Breast epithelium (tissue), 4 donors: Measurements from ENCODE around the gene UBE2H. TPM values are rescaled to one million over a fixed set of nuclear protein-coding genes. Genes with fewer than 3 reads are reported as not detected.

Experiments
- DNase-seq, 2 donors: peaks; one replicate each; pipeline ENCODE4 v3.0.0-alpha.2; 2019; ENCODE audit warnings: low spot score in 2 of 2
- H3K27ac ChIP-seq, 2 donors: fragments of 200-600 bp; sonication (generic) in 1 of 2; one replicate each; pipeline ENCODE4 v1.5.1; 2016 to 2019; ENCODE audit warnings: mild to moderate bottlenecking in 1 of 2
- H3K27me3 ChIP-seq, 2 donors: fragments of 200-600 bp; sonication (generic) in 1 of 2; one replicate each; pipeline versions ENCODE4 v1.5.1 to v1.6.0; 2017 to 2019; ENCODE audit warnings: control low read depth in 1 of 2, mild to moderate bottlenecking in 1 of 2
- H3K36me3 ChIP-seq: fragments of 200-600 bp; one replicate; pipeline ENCODE4 v1.5.1; 2019
- H3K4me1 ChIP-seq, 2 donors: fragments of 200-600 bp; sonication (generic); one replicate each; pipeline ENCODE4 v1.5.1; 2016 to 2019; ENCODE audit warnings: control low read depth in 1 of 2
- H3K4me3 ChIP-seq, 3 donors: fragments of 200-600 bp; sonication (generic); 1 replicate in 2 of 3; 2 replicates in 1 of 3; pipeline ENCODE4 v1.5.1; 2016 to 2019; ENCODE audit warnings: mild to moderate bottlenecking in 3 of 3, moderate library complexity in 2 of 3
- H3K9me3 ChIP-seq, 2 donors: fragments of 200-600 bp; sonication (generic) in 1 of 2; one replicate each; pipeline ENCODE4 v1.5.1; 2016 to 2019; ENCODE audit warnings: control low read depth in 1 of 2
- CTCF ChIP-seq, 3 donors: fragments of 450-650 bp; IDR thresholded peaks; one replicate each; pipeline ENCODE4 v1.5.1; 2016 to 2017; ENCODE audit warnings: antibody characterized with exemption in 3 of 3, mild to moderate bottlenecking in 3 of 3, moderate library complexity in 3 of 3
- POLR2A ChIP-seq: fragments of 450-650 bp; IDR thresholded peaks from one replicate; pipeline ENCODE4 v1.6.1; 2016; ENCODE audit warnings: antibody characterized with exemption, mild to moderate bottlenecking, moderate library complexity
- POLR2AphosphoS5 ChIP-seq, 3 donors: sonication (generic); formaldehyde crosslinking; IDR thresholded peaks; one replicate each; pipeline ENCODE4 v1.6.1; 2017; ENCODE audit warnings: antibody characterized with exemption in 3 of 3
- intact Hi-C: fragments of 100-400 bp; cut with DNase I; formaldehyde crosslinking; loops from one replicate; pipeline ENCODE4 v1.15.1; 2023; ENCODE audit warnings: low total_unique reads
- total RNA-seq, 3 donors: library from RNA; depleted of rRNA; stranded (reverse); fragments of >200 nt; gene quantifications; one replicate each; pipeline ENCODE4 v1.1.0, GENCODE V29; 2016

The UBE2H gene
- total RNA-seq, 3 donors from 2014 or later: 81.8 to 124 (median 114) TPM

GRCh38 chr7:129874722-129875121, 78.0 kb downstream of the UBE2H start:
- intact Hi-C loops: no loop called here
- Histone ChIP-seq H3K4me1 (peaks cover 0 to 11% of the 10 kb centered on the region in 2 donors), H3K27ac (no peak overlapping the region), H3K4me3 (no peak overlapping the region), H3K36me3 (no peaks in the 10 kb centered on the region), H3K9me3 (no peaks in the 10 kb centered on the region), H3K27me3 (no peaks in the 10 kb centered on the region)
- no peak for TF ChIP-seq CTCF (IDR thresholded peaks at IDR 0.05)
- no peak for DNase-seq

- no peaks in the 10 kb centered on the region for H3K27me3 ChIP-seq
- H3K36me3 ChIP-seq: no peaks in the 10 kb centered on the region
- TF ChIP-seq POLR2AphosphoS5 (IDR thresholded peaks at IDR 0.05) (no peak), POLR2A (no peak), CTCF (IDR thresholded peaks at IDR 0.05) (no peak)
- H3K4me1 ChIP-seq: peaks cover 0 to under 1% of the 10 kb centered on the region in 2 donors
- intact Hi-C loops: no loop called here
- no peak for DNase-seq
- H3K9me3 ChIP-seq: no peaks in the 10 kb centered on the region
- no peak overlapping the region for H3K4me3 ChIP-seq
- H3K27ac ChIP-seq: no peak overlapping the region
Observed at GRCh38 chr7:129872054-129872453, 80.7 kb downstream of the UBE2H start.

GRCh38 chr7:129870668-129871067, 82.1 kb downstream of the UBE2H start:
- Histone ChIP-seq H3K9me3 (no peaks in the 10 kb centered on the region), H3K27me3 (no peaks in the 10 kb centered on the region), H3K4me1 (peaks cover 0 to 3% of the 10 kb centered on the region in 2 donors), H3K36me3 (no peaks in the 10 kb centered on the region), H3K4me3 (no peak overlapping the region), H3K27ac (no peak overlapping the region)
- no peak for TF ChIP-seq CTCF (IDR thresholded peaks at IDR 0.05)
- TF ChIP-seq POLR2A: no peak
- TF ChIP-seq POLR2AphosphoS5 (IDR thresholded peaks at IDR 0.05): no peak
- no peak for DNase-seq
- intact Hi-C loops: no loop called here

- no peaks in the 10 kb centered on the region for H3K36me3 ChIP-seq
- peaks cover 5 to 27% of the 10 kb centered on the region in 2 donors for H3K4me1 ChIP-seq
- intact Hi-C loops: no loop called here
- no peaks in the 10 kb centered on the region for H3K9me3 ChIP-seq
- DNase-seq: no peak
- no peaks in the 10 kb centered on the region for H3K27me3 ChIP-seq
- H3K4me3 ChIP-seq: no peak overlapping the region
- H3K27ac ChIP-seq: peak overlapping the region; percentile 12 to 78
- TF ChIP-seq CTCF (IDR thresholded peaks at IDR 0.05): no peak
- no peak for TF ChIP-seq POLR2AphosphoS5 (IDR thresholded peaks at IDR 0.05)
- no peak for TF ChIP-seq POLR2A
Observed at GRCh38 chr7:129866251-129866650, 86.5 kb downstream of the UBE2H start.

GRCh38 chr7:129865925-129866201, 86.9 kb downstream of the UBE2H start:
- no peak for TF ChIP-seq POLR2A
- no peak for TF ChIP-seq CTCF (IDR thresholded peaks at IDR 0.05)
- no peak for TF ChIP-seq POLR2AphosphoS5 (IDR thresholded peaks at IDR 0.05)
- peaks cover 5 to 27% of the 10 kb centered on the region in 2 donors for H3K4me1 ChIP-seq
- H3K36me3 ChIP-seq: no peaks in the 10 kb centered on the region
- no peak for DNase-seq
- H3K4me3 ChIP-seq: no peak overlapping the region
- intact Hi-C loops: no loop called here
- H3K9me3 ChIP-seq: no peaks in the 10 kb centered on the region
- peak overlapping the region; percentile 12 to 78 for H3K27ac ChIP-seq
- H3K27me3 ChIP-seq: no peaks in the 10 kb centered on the region
